AML-193 (cell line): ENCODE results near the gene CLCN7.

Experiments used
- DNase-seq, 2 experiments: peaks; one replicate each; lab custom pipeline; 2025; lab: John Stamatoyannopoulos, UW

The CLCN7 gene

DNA sequence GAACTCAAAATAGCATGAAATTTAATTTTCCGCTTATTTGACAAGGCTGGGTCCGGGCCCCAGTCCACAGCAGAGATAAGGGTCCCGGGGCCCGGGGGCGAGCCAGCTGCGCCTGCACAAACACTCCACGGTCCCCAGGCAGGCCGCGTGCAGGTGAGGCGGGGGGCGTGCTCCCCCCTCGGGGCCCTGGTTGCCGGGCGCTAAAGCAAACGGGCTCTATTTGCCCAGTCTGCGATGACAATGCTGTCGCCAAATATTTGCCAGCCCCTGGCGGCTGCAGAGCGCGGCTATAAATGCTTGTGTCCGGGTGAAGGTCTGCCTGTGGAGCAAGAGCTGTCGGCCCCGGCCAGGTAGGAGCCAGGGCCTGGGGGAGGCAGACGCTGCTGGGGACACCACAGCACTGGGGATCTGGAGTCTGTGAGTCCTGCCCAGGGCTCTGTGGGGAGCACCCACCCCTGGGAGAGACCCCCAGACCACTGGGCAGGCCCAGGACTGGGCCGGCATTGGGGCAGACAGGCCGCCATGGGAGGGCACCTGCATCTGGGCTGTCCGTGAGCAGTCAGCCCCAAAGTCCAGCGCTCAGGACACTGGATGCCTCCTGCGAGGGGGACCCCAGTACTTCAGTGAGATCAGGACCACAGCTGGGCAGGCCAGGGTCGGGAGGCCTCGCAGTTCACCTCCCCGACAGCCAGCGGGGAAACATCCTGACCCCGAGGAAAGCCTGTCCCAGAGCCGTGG is 43.9 kb downstream of the CLCN7 start, which contains the start of gene PERCC1:
Gene PERCC1, plus strand, starts transcription at position 320 of the 738 bp plus-strand sequence. CDS start 1,516 bp downstream, outside the sequence.
- no peak for DNase-seq

DNA sequence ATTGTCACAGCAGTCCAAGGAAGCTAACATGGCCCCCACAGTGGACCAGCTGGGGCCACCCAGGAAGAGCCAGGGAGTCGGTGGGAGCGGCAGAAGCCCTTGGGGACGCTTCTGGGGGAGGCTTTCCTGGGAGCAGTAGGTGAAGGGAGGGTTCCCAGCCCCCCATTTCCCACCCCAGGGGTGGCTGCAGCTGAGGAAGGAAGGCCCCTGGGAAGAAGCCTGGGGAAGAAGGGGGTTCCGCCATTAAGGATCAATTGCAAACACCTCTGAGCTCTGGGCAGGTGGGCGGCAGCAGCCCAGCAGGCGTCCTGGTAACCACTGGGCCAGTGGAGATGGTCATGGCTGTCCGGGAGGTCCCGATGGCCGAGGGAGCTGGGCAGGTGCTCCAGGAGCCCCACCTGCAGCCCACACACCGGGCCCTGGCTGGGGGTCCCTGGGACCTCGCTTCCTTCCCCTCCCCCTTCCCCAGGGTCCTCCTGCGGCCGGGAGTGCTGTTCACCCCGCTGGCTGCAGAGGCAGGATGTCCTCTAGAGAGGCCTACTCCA is 44.5 kb downstream of the CLCN7 start:
- DNase-seq = no peak

GRCh38 chr16:1429631-1430030 is 45.2 kb downstream of the CLCN7 start:
- no peak for DNase-seq

DNA sequence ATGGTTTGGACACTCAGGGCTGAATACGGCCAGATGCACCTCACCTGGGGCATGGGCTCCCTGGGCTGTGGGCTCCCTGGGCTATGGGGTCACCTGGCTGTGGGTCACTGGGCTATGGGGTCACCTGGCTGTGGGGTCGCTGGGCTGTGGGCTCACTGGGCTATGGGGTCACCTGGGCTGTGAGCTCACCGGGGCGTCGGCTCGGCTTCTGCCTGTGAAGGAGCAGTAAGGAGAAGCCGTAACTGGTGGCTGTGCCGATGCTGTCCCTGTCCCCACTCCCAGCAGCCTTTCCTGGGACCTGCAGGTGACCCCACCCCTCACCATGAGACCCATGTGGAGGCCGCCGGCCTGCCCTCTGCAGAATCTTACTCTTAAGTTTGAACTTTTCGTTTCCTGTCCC is 45.8 kb downstream of the CLCN7 start:
- no peak for DNase-seq

GRCh38 chr16:1428511-1428910 is 46.3 kb downstream of the CLCN7 start:
- DNase-seq = peak in 1 of 2 experiments; percentile 21

DNA sequence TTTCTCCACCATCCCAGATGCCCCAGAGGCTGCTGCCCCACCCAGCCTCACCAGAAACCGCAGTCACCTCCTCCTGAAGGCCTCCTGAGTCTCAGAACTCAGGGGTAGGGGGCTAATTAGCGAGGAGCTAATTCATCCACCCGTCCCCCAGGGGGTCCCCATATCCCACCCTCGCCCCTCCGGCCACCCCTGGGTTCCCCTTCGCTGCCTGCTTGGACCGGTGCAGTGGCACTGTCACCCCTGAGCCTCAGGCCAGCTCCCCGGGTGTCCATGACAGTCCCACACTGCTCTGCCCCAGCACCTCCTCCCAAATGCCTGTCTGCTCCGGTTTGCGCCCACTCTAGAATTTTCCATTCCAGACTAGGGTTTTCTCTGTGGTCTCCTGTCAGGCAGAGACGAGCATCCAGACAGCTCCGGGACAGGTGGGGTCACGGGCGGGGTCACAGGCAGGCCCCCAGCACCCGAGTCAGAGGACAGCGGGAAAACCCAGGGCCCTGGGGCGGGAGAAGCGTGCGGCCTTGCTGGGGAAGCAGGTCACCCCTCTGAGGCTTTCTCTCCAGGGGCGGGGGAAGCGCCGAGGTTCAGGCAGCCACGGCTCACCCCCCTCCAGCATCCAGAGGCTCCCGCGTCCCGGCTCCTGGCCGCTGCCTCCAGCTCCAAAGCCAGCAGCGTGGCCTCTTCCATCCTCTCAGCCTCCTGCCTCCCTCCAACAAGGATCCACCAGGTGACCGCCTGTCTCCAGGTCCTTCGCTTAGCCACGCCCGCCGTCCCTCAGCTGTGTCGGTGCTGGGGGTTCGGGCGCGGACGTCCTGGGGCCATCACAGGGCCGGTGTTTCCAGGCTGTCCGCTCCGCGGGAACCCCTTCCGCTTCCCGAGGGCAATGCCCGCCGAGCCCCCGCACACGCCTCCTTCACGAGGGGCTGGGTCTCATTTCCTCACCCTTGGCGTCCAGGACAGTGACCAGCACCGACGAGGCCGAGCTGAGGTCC is 47.1 kb downstream of the CLCN7 start:
- no peak for DNase-seq

DNA sequence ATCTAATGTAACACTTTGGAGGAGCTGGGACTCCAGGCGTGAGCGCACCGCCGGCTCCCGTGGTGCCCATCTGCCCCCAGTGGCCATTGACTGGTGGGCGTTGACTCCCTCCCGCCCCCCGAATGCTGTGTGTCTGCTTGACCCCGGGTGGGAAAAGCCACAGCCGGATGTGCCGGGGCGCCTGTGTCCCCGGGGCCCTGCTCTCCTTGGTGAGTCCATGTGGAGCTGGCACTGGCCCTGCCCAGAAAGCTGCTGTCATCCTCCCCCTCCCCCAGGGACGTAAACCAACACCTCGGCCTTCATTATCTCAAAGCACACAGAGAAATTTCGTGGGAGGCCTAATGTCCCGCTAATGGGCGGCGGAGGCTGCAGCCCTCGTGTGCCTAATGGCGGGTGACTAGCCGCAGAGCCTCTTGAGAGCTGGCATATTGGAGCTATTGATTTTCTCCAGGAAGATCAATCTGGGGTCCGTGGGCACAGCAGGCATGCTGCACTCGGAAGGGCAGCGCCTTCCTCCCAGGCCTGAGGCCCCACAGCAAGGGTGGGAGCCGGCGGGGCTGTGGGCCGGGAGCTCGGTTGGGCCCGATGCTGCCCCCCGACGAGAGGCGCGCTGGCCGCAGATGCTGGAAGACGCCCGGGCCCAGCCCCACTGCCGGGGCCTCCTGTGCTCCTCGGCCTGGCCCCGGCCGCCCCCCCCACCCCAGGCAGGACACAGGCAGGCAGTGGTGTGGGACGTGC is 47.9 kb downstream of the CLCN7 start:
- no peak for DNase-seq

DNA sequence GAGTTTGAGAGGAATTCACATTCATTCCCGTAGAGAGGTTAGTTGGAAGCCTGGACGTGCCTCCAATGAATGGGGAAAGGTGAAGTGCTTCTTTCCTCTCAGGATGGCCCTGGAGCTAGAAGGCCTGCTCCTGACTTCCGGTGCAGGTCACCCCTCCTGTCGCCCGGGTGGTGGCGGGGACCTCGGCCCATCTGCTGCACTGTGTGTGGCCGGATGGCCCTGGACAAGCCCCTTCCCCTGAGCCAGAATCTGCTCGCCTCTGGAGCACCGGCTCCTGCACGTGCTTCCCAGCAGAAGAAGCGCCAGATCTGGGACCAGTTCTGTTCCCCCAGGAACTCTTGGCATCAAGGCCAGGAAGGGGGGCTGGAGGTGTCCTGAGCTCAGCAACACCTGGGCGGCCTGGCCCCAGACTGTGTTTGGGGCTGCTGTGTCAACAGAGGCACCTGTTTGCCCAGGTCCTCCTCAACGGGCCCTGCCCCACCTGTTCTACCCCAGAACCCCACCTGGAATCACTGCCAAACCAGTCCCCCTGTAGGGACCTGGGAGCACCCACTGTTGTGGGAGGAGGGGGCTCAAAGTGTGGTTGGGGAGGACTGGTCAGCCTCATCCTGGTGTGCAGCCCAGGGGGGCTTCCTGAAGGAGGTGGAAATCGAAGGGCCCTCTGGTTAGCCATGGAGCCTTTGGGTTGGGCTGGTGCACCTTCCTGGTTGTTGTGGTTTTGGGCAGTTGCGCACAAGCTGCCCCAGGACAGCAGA is 49.0 kb downstream of the CLCN7 start:
- no peak for DNase-seq

GRCh38 chr16:1424028-1424427 is 50.8 kb downstream of the CLCN7 start:
- no peak for DNase-seq

DNA sequence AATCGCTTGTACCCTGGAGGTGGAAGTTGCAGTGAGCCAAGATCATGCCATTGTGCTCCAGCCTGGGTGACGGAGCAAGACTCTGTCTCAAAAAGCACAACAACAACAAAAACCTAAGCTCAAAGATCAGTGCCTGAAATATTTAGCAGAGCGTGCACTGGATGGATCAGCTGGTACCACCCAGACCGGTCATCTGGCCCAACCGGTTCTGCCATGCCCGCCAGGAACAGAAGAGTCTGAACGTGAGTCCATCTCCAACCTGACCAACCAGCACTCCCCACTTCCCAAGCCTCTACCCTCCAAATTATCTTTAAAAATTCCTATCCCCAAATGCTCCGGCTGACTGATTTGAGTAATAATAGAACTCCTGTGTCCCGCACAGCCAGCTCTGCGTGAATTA is 52.8 kb downstream of the CLCN7 start:
- DNase-seq = no peak

DNA sequence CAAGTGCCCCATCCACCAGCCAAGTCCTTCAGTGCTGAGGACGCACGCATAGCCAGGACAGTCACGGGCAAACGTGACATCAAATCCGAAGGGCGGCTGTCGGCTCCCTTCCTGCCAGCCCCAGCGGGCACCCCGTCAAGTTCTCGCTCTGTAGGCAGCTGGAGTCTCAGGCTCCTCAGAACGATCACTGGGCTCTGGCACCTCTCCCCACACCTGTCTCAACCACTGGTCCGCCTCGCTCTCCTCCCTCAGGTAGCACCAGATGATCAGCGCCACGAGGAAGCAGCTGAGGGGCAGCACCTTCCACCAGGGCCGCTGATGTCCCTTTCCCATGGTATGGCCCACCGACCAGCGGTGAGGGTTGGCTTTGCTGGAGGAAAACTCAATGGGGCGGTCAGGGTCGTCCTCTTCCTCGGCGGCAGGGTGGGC is 54.7 kb downstream of the CLCN7 start:
- DNase-seq = no peak

- DNase-seq = no peak
Measured at GRCh38 chr16:1416521-1416941, 58.3 kb downstream of the CLCN7 start.

GRCh38 chr16:1414532-1415260 is 60.1 kb downstream of the CLCN7 start, which contains the start of gene UNKL:
Gene UNKL, minus strand, starts transcription at chr16:1414704. Its CDS starts 13 bp downstream, at chr16:1414691.
- peak; percentile 12 to 32 for DNase-seq

- DNase-seq = peak; percentile 37 to 48
Measured at GRCh38 chr16:1413684-1414531, 60.9 kb downstream of the CLCN7 start.

GRCh38 chr16:1412847-1413246 is 62.0 kb downstream of the CLCN7 start:
- no peak for DNase-seq

GRCh38 chr16:1408171-1408837 is 66.5 kb downstream of the CLCN7 start:
- peak; percentile 65 to 71 for DNase-seq

DNA sequence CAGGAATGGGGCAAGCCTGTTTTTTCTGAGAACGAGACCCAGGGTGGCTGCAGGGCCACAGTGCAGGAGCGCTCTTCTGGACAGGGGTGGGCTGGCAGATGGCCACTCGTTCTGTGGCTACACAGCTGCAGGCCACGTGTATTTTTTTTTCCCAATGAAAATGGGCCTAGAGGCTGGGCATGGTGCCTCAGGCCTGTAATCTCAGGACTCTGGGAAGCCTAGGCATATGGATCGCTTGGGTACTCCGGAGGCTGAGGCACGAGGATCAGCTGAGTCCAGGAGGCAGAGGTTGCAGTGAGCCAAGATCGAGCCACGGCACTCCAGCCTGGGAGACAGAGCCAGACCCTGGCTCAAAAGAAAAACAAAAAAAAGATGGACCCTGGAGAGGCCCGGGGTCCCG is 67.1 kb downstream of the CLCN7 start:
- DNase-seq = no peak

GRCh38 chr16:1403733-1404132 is 71.1 kb downstream of the CLCN7 start:
- DNase-seq = no peak

DNA sequence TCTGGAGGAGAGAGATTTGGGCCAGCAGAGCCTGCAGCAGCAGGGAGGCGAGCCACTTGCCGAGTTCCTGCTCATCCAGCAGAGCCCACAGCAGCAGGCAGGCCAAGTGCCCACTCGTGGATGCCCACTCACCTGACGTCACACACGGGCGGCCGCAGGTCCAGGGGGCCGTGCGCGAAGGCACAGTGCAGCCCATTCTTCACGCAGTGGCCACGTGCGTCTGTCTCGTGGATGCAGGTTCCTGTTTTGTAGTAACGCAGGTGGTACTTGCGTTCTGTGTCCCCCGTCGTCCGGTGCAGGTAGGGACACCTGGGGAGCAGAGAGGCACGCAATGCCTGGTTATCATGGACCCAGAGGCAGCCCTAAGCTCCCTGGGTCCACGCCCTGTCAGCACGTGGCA is 71.8 kb downstream of the CLCN7 start:
- no peak for DNase-seq
